HG03108 (cell line): ENCODE measurements around the gene DDX17.

ENCODE experiments used
- ATAC-seq: cut with Tn5 transposase; IDR thresholded peaks from one replicate; pipeline ENCODE4 v1.9.1; 2021; ENCODE audit warnings: moderate library complexity; ENCODE audit not compliant: unreplicated experiment

The DDX17 gene

DNA sequence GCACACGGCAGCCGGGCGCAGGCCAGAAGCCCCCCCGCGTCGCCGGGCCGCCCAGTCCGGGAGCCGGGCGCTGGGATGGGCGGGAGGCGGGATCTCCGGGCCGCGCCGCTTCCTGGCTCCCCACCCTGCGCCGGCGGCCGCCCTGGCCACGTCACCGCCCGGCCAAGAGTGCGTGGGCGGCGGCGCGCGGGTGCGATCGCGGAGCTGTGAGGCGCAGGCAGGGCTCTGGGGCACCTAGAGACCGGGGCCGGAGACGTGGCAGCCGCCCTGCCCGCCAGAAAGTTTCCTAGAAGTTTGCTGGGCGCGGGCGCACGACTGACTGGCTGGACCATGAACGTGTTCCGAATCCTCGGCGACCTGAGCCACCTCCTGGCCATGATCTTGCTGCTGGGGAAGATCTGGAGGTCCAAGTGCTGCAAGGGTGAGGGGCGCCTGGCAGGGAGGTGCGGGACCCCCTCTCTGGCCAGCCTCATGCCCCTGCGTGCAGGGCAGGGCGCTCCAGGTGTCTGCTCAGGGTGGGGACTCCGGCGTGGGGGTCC lies 38.1 kb downstream of the DDX17 start, which contains the start of gene KDELR3:
Gene KDELR3, plus strand, starts transcription at position 193 of the 539 bp plus-strand sequence. Its CDS starts 138 bp downstream, at position 331.
- ATAC-seq: no peak

GRCh38 chr22:38467438-38467903 lies 38.6 kb downstream of the DDX17 start:
- no peak for ATAC-seq

DNA sequence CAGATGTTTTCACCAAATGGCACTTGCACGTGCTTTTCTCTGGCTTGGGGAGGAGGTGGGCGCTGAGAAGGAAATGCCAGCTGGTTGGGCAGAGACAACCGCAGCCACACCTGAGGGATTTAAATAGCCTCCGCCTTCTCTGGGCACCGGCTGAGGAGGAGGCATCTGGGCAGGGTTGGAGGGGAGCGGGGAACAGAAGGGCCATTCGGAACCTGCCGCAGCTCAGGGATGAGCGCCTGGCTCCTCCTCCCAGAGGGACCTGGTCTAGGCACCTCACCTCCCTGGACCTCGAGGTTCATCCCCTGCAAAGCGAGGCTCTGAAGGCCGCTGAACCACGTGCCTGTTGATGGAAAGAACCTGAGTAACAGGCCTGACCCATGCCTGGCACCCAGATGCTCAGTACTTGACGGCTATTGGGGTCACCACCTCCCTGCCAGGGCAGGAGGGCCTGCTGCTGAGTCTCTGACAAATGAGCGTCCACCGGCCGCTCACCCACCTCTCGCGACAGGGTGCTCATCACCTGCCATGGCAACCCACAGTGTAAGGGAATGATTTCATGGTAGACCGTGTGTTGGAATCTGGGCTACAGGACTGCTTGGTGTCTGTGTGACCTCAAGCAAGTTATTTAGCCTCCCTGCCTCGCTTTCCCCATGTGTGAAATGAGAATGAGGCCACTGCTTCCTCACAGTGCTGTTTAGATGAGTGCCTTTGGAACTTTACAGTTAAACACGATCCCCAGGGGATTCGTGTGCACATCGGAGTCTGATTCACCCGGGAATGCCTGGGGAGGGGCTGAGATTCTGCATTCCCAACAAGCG lies 40.2 kb downstream of the DDX17 start:
- no peak for ATAC-seq

GRCh38 chr22:38464992-38465672 lies 41.0 kb downstream of the DDX17 start:
- no peak for ATAC-seq

DNA sequence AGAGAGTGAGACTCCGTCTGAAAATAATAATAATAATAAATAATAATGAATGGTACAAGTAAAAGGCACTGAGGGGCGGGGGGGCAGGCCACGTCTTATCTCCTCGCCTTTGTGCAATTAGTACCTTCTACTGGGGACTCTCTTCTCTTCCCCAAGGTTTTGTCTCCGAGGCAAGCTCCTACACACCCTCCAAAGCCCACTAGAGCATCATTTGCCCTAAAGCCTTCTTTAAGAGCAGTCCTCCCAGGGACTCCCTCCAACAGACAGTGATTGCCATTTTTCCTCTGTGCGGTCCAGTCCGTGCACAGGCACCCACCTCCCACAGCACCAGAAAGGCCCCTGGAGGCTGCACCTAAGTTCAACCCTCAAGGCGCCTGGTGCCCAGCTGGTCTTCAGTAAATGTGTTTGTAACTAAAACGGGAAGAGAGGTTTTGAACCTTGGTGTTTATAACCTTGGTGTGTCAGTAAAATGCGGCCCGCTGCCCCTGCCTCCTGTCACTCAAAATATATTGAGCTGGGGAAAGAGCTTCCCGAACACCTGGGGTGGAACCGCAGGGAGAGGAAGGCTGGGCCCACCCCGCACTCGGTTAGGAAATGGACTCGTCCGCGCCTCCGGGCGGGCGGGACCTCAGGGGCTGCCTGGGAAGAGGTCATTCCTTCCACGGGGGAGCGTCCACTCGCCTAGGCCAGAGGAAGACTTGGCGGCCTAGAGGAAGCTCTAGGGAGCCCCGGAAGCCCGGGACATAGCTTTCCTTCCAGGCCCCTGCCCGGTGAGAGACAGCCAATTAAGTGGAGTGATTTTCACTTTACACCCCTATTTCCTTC lies 42.9 kb downstream of the DDX17 start:
- no peak for ATAC-seq

- no peak for ATAC-seq
These were observed 44.6 kb downstream of the DDX17 start for GRCh38 chr22:38461414-38462081.

GRCh38 chr22:38461057-38461413 lies 45.1 kb downstream of the DDX17 start:
- no peak for ATAC-seq

DNA sequence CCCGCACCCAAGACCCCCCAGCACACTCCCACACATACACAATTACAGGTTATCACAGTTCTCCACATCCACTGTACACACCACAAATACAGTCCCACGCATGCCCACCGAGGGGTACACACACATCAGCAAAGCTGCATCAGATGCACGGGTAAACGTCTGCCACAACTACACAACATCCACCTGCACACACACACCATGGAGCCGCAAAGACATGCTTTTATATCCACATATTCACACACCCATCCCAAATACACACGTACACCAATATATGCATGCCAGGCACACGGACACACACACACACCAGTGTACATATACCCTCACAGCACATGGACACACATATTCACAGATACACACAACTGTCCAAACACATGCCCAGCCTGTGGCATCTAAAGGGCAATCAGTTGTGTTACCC lies 45.7 kb downstream of the DDX17 start:
- no peak for ATAC-seq

- ATAC-seq: no peak
These were observed 49.0 kb downstream of the DDX17 start for GRCh38 chr22:38456841-38457699.

- no peak for ATAC-seq
These were observed 49.8 kb downstream of the DDX17 start for GRCh38 chr22:38456272-38456835.

DNA sequence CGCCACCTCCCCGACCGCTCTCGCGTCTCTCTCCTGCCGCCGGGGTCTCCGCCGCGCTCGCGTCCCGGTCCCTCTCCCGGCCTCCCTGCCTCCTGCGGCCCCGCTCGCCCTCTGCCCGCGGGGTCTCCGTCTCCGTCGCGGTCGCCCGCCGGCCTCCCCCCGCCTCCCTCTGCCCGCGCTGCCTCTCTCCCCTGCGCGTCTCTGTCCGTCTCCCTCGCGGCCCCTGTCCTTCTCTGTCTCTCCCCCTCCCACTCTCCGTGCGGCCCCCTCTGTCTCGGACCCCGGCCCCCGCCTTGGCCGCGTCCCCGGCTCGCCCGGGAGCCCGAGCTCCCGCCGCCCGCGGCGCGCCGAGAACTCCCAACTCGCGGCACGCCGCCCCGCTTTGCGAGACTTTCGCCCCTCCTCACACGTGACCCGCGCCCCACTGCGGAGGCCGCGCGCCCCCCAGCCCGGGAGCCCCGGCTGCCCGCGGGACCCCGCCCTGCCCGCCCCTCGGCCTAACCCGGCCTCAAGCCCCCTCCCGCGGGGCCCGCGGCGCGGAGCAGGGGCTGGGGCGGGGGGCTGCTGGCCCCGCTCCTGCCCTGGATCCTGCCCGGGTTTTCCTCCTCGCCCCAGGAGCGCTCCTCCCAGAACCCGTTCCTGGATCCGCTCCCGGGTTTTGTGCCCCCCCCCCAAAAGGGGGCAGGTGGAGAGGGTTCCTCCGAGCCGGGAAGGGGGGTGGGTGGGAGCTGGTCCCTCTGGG lies 50.4 kb downstream of the DDX17 start:
- no peak for ATAC-seq

DNA sequence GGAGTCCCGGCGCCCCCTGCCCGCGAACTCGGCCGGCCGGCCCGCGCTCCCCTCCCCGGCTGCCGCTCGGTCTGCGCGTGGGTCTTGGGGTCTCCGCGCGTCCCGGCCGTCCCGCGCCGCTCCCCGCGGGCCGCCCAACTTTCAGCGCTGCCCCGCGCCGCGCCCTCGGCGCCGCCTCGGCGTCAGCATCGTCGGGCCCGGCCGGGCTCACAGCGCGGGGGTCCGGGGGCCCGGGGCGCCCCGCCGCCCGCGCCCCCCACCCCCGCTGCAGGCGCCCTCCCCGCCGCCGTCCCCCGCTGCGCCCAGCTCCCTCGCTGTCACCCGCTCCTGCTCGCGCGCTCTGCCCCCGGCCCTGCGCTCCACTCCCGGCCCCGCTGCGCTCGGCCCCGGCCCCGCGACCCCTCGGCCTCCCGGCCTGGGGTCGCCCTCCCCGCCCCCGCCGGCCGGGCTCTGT lies 51.0 kb downstream of the DDX17 start, which contains the start of gene KCNJ4:
Gene KCNJ4, minus strand, starts transcription at position 124 of the 454 bp plus-strand sequence. CDS start 27,067 bp downstream, outside the sequence.
- no peak for ATAC-seq

- ATAC-seq: no peak
These were observed 51.6 kb downstream of the DDX17 start for GRCh38 chr22:38454353-38455075.

DNA sequence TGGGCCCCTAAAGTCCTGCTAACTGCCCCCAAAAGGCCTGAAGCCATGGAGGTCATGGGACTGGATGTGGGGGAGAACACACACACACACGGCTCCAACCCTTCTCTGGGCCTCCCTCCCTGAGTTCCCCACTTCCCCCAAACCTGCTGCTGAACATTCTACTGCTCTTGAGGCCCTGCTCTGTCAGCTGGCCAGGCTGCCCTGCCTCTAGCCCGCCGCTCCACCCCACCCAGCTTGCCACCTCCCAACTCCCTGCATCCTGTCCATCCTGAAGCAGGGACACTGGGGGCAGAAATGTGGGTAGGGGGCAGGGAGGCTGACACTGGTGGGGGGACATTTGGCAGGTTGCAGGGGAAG lies 52.1 kb downstream of the DDX17 start:
- ATAC-seq: no peak

DNA sequence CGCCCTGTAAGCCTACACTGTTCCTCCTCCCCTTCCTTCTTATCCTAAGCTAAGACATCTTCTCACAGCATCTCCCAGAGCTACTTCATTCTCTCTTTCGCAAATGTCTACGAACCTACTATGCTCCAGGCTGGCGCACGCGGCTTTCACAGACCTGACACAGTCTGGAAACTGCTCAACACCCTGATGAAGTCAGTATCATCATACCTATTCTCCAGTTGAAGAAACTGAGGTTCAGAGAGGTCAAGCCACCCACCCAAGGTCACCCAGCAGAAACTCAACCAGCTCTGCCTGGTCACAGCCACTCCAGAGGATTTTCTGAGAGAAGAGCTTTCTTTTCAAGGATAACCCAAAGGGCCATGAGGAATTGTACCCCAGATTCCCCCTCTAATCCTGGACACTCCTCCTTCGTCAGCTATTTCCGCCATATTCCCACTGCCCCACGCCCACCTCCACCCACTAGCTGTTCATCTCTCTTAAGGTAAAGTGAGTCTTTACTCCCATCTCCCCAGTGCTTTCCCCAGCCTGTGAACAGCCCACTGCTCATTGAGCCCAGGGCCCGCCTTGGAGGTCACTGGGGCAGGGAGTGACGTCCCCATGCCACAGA lies 52.9 kb downstream of the DDX17 start:
- ATAC-seq: no peak

- no peak for ATAC-seq
These were observed 53.6 kb downstream of the DDX17 start for GRCh38 chr22:38452373-38453065.

DNA sequence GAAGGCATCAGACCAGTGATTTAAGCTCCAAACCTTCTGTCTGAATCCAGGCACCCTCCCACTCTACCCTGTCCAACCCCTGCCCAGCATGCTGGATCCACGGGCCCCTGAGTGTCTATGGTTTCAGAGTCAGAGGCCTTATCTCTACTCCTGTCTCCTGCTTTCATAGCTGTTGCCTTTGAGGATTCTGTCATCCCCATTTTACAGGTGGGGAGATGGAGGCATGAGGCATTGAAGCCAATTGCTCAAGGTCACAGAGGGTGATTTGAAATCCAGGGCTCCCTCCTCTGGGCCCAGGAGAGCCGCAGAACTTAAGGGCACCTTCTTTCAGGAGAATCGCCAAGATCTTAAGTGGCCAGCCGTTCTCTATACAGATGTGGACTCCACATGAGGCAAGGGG lies 54.2 kb downstream of the DDX17 start:
- no peak for ATAC-seq
